Lower lobe of right lung (tissue), 2 donors: Measurements from ENCODE around the gene IGFBP7. TPM values are rescaled to one million over a fixed set of nuclear protein-coding genes. Genes with fewer than 3 reads are reported as not detected.

Experiments
- ATAC-seq, 2 donors: fragments of 200-7000 bp; cut with Tn5 transposase; one replicate each; pipeline ENCODE4 v1.9.1; 2020 to 2022; ENCODE audit warnings: mild to moderate bottlenecking in 2 of 2, moderate library complexity in 2 of 2
- DNase-seq: peaks from one replicate; pipeline ENCODE4 v3.0.0-alpha.2; 2020
- H3K27ac ChIP-seq: fragments of 200-600 bp; one replicate; pipeline ENCODE4 v1.8.0; 2022
- H3K27me3 ChIP-seq: fragments of 200-600 bp; one replicate; pipeline ENCODE4 v1.8.0; 2022; ENCODE audit warnings: low read depth
- H3K36me3 ChIP-seq: fragments of 200-600 bp; one replicate; pipeline ENCODE4 v1.8.0; 2022; ENCODE audit warnings: mild to moderate bottlenecking
- H3K4me1 ChIP-seq: fragments of 200-600 bp; one replicate; pipeline ENCODE4 v1.8.0; 2022
- H3K4me3 ChIP-seq: fragments of 200-600 bp; one replicate; pipeline ENCODE4 v1.8.0; 2022; ENCODE audit warnings: mild to moderate bottlenecking
- H3K9me3 ChIP-seq: fragments of 200-600 bp; one replicate; pipeline ENCODE4 v1.8.0; 2022
- intact Hi-C: fragments of 100-400 bp; cut with DNase I; formaldehyde crosslinking; loops from one replicate; pipeline ENCODE4 v1.11.0; 2022
- total RNA-seq: library from RNA; stranded (reverse); fragmentation: NEBNext Ultra II Directional; extraction: Animal tissue kit (Norgen Biotek cat#: 25700); gene quantifications from one replicate; pipeline ENCODE4 v1.2.1, GENCODE V29; 2021
- TF ChIP-seq, protein P1 (sequence below): fragments of 200-600 bp; IDR thresholded peaks from one replicate; pipeline ENCODE4 v1.8.0; 2022; ENCODE audit warnings: antibody characterized with exemption, mild to moderate bottlenecking
- donor health status: DM: no; HTN: yes; CAD: no; lungs with severe emphysema.

Gene IGFBP7
- total RNA-seq, 1 donor from 2014 or later = 322 TPM

DNA sequence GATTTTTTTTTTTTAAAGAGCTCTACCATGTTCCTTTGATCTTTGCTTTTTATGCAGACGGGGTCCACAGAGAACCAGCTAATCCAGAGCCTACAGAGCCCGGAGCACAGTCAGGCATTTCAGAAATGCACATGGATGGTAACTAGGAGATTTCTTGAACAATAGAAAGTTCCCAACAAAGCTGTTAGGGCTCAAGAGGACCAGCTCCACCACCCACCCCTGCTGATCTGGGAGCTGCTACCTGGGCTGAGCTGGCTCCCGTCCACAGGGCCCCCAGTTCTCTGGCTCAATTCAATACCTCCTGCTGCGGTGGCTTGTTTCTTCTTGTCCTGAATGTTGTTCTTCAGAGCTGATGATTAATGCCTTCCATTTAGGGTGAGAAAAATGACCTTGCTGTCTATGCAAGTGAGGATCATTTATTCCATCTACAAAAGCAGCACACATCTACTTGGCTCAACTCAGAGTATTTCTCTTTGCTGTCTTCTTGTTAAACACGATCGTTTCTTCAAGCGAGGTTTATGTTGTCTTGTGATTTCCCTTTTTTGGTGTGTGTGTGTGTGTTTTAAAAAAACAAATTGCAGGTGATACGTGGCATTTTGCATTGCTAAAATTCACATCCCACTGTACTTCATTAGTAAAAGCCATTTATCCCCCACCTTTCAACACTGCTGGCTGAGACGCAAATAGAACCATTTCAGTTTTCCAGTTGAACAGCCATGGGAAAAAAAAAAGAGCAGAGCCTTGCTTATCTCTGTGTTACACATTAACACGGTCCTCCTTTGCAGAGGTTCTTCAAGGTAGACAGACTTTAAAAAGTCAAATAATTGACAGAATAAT lies 31.3 kb downstream of the IGFBP7 start:
- Histone ChIP-seq H3K36me3 (no peaks in the 10 kb centered on the region), H3K27me3 (no peaks in the 10 kb centered on the region), H3K4me3 (no peak overlapping the region), H3K4me1 (peaks cover 26% of the 10 kb centered on the region), H3K27ac (peak overlapping the region; percentile 63), H3K9me3 (no peaks in the 10 kb centered on the region)
- intact Hi-C loops = no loop called here
- DNase-seq (peak; percentile 58), ATAC-seq (peak; percentile 52 to 55)
- TF ChIP-seq, protein P1, sequence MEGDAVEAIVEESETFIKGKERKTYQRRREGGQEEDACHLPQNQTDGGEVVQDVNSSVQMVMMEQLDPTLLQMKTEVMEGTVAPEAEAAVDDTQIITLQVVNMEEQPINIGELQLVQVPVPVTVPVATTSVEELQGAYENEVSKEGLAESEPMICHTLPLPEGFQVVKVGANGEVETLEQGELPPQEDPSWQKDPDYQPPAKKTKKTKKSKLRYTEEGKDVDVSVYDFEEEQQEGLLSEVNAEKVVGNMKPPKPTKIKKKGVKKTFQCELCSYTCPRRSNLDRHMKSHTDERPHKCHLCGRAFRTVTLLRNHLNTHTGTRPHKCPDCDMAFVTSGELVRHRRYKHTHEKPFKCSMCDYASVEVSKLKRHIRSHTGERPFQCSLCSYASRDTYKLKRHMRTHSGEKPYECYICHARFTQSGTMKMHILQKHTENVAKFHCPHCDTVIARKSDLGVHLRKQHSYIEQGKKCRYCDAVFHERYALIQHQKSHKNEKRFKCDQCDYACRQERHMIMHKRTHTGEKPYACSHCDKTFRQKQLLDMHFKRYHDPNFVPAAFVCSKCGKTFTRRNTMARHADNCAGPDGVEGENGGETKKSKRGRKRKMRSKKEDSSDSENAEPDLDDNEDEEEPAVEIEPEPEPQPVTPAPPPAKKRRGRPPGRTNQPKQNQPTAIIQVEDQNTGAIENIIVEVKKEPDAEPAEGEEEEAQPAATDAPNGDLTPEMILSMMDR = no peak

DNA sequence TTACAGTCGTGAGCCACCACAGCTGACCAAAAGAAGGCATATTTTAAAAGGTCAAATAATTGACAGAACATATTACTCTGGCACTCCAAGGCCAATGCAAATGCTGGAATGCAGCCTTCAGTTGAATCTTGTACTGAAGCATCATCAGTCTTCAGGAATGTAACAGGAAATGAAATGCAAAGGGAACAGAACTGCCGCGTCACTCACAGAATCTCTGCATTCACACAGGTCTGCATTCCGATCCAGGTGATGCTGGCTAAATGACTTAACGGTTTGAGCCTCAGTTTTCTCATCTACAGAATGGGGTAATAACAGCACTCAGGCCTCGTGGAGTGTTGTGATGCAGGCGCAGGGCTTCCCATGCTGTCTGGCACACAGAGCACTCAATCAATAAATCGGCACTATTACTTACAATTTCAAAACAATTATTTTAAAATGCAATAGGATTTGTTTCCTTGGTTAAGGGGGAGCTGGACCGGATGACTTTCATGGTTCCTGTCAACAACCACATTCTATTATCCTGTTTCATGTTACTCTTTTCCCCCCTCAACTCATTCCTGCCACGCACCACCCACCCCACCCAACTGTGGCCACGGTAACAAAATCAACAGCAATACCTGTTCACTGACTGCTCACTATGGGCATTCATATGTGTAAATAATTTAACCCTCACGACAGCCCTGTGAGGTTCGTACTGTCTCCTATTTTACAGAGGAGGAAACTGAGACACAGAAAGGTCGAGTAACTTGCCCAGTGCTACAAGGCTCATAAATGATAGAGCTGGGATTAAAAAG lies 32.4 kb downstream of the IGFBP7 start:
- peaks cover 18% of the 10 kb centered on the region for H3K4me1 ChIP-seq

DNA sequence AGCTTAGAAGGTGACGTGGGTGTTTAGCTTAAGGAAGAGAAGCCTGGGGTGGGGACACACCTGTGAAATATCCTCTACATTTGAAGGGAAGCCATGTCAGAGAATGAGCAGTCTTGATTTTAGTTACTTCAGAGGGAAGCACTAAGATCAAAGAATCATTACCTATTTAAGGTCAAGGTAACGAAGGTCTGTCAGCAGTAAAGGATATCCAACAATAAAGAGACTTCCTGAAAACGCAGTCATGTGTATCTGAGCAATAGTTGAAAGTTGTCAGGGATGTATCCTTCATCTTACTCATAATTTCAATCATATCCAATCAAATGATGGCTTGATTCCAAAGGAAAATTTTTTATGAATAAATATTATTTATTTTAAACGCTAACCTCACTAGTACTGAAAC lies 33.5 kb downstream of the IGFBP7 start:
- no peak for DNase-seq
- Histone ChIP-seq H3K36me3 (no peaks in the 10 kb centered on the region), H3K27me3 (no peaks in the 10 kb centered on the region), H3K9me3 (no peaks in the 10 kb centered on the region), H3K4me3 (no peak overlapping the region), H3K4me1 (peaks cover 14% of the 10 kb centered on the region), H3K27ac (no peak overlapping the region)
- TF ChIP-seq, protein P1 = no peak
- no peak for ATAC-seq
- intact Hi-C loops = no loop called here

More for the DNA sequence above, 32.4 kb downstream of the IGFBP7 start:
- H3K27ac ChIP-seq = no peak overlapping the region
- intact Hi-C loops = no loop called here
- TF ChIP-seq, protein P1 = no peak
- ATAC-seq = peak in 1 of 2 donors; percentile 11
- H3K4me3 ChIP-seq = no peak overlapping the region
- no peaks in the 10 kb centered on the region for H3K36me3 ChIP-seq
- no peak for DNase-seq
- H3K9me3 ChIP-seq = no peaks in the 10 kb centered on the region
- H3K27me3 ChIP-seq = no peaks in the 10 kb centered on the region

DNA sequence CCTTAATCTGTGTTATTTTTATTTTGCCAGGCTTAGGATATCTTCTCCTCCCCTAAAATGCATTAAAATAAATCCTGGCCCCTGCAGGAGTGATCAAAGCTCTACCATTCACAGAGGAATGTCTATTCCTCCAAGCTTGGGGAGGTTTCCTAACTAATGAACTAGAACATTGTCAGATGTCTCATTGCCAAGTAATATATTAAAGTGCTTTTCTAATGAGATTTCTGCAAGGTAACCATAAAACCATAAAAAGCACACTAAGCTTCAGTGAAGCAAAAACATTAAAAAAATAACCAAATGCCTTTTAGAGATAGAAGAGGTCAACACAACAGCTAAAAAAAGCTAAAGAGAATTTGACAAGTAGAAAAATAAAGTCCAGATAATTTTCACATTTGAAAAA lies 34.8 kb downstream of the IGFBP7 start:
- DNase-seq (no peak), ATAC-seq (no peak)
- no peaks in the 10 kb centered on the region for H3K27me3 ChIP-seq
- no peaks in the 10 kb centered on the region for H3K9me3 ChIP-seq
- H3K27ac ChIP-seq = no peak overlapping the region
- no peaks in the 10 kb centered on the region for H3K36me3 ChIP-seq
- intact Hi-C loops = no loop called here
- TF ChIP-seq, protein P1 = no peak
- H3K4me1 ChIP-seq = peaks cover 15% of the 10 kb centered on the region
- H3K4me3 ChIP-seq = no peak overlapping the region

DNA sequence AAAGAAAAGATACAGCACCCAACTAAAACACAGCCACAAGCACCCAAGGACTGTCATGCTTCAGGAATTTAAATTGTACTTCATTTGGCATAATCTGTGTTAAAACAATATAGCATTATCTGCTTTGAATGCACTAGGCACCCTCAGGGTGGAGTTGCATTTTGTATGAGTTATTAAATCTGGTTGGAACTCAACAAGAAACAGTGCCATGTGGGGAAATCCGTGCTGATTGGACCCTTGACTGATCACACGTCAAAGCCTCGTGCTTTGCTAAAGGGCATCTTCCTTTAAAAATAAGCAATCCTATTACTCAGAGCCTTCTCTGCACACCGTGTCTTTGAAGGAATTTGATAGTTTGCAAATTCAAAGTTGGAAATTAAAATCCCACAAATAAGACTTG lies 35.4 kb downstream of the IGFBP7 start:
- intact Hi-C loops = no loop called here
- Histone ChIP-seq H3K4me3 (no peak overlapping the region), H3K9me3 (no peaks in the 10 kb centered on the region), H3K27me3 (no peaks in the 10 kb centered on the region), H3K27ac (no peak overlapping the region), H3K4me1 (peaks cover 12% of the 10 kb centered on the region), H3K36me3 (no peaks in the 10 kb centered on the region)
- DNase-seq (no peak), ATAC-seq (no peak)
- TF ChIP-seq, protein P1 = no peak
